Hepatocyte (in vitro differentiated cells): ENCODE measurements around the gene RBX1. TPM values are rescaled to one million over a fixed set of nuclear protein-coding genes. Genes with fewer than 3 reads are reported as not detected.
"Not testable (repeated sequence)": the region's sequence is repeated elsewhere in the genome, so short reads cannot be mapped to it uniquely, and the experiment has no call there.

Experiments
- DNase-seq: peaks from one replicate; pipeline ENCODE4 v3.0.0-alpha.2; 2016; ENCODE audit warnings: low spot score
- H2AFZ ChIP-seq: fragments of 200-600 bp; sonication (generic); 2 replicates; pipeline ENCODE4 v1.6.0; 2016; ENCODE audit warnings: antibody characterized with exemption, mild to moderate bottlenecking
- H3K27ac ChIP-seq: fragments of 200-600 bp; sonication (generic); 2 replicates; pipeline ENCODE4 v1.5.1; 2016; ENCODE audit warnings: mild to moderate bottlenecking
- H3K27me3 ChIP-seq: fragments of 200-600 bp; sonication (generic); 2 replicates; pipeline ENCODE4 v1.6.1; 2016
- H3K36me3 ChIP-seq: fragments of 200-600 bp; sonication (generic); replicated peaks from 2 replicates; pipeline ENCODE4 v1.5.1; 2016; ENCODE audit warnings: low read depth; ENCODE audit not compliant: insufficient read depth
- H3K4me1 ChIP-seq: fragments of 200-600 bp; sonication (generic); 2 replicates; pipeline ENCODE4 v1.5.1; 2016; ENCODE audit warnings: mild to moderate bottlenecking, moderate library complexity; ENCODE audit not compliant: insufficient read depth
- H3K4me2 ChIP-seq: fragments of 200-600 bp; sonication (generic); 2 replicates; pipeline ENCODE4 v1.6.0; 2016
- H3K4me3 ChIP-seq: fragments of 200-600 bp; sonication (generic); 2 replicates; pipeline ENCODE4 v1.5.1; 2016; ENCODE audit warnings: mild to moderate bottlenecking
- H3K79me2 ChIP-seq: fragments of 200-600 bp; sonication (generic); 2 replicates; pipeline ENCODE4 v1.6.0; 2017; ENCODE audit warnings: mild to moderate bottlenecking
- H3K9me2 ChIP-seq: fragments of 200-600 bp; sonication (generic); replicated peaks from 2 replicates; pipeline ENCODE4 v1.6.0; 2017; ENCODE audit warnings: mild to moderate bottlenecking; ENCODE audit not compliant: insufficient read depth
- H3K9me3 ChIP-seq: fragments of 200-600 bp; sonication (generic); 2 replicates; pipeline ENCODE4 v1.5.1; 2016; ENCODE audit warnings: low read depth, mild to moderate bottlenecking
- H4K20me1 ChIP-seq: fragments of 200-600 bp; sonication (generic); 2 replicates; pipeline ENCODE4 v1.6.0; 2016; ENCODE audit warnings: mild to moderate bottlenecking; ENCODE audit not compliant: insufficient read depth, poor library complexity, severe bottlenecking
- EZH2 ChIP-seq: fragments of 200-600 bp; sonication (generic); IDR thresholded peaks from 2 replicates; pipeline ENCODE4 v1.6.1; 2016; ENCODE audit warnings: antibody characterized with exemption, mild to moderate bottlenecking, borderline replicate concordance
- EZH2phosphoT487 ChIP-seq: fragments of 200-600 bp; sonication (generic); IDR thresholded peaks from one replicate; pipeline ENCODE4 v1.6.1; 2018; ENCODE audit warnings: antibody characterized with exemption, mild to moderate bottlenecking, low read depth, moderate library complexity; ENCODE audit not compliant: unreplicated experiment, severe bottlenecking
- WGBS: methylation state at CpG from one replicate; pipeline ENCODE4 v1.1.6; 2016; ENCODE audit warnings: low lambda C conversion rate; ENCODE audit errors: missing lambda C conversion rate; 5-methylcytosine and 5-hydroxymethylcytosine counted together
- polyA plus RNA-seq: library from polyadenylated mRNA; unstranded; fragments of >200 nt; fragmentation: Nextera tagmentation; extraction: Ambion mirVana; gene quantifications from 2 replicates; pipeline ENCODE4 v1.2.1, GENCODE V29; 2016
- total RNA-seq: library from RNA; depleted of rRNA; stranded (reverse); fragments of >200 nt; gene quantifications from 2 replicates; pipeline ENCODE4 v1.2.3, GENCODE V29; 2014
- TF ChIP-seq, protein P1 (sequence below): fragments of 200-600 bp; sonication (generic); IDR thresholded peaks from 2 replicates; pipeline ENCODE4 v1.5.1; 2016; ENCODE audit warnings: antibody characterized with exemption, mild to moderate bottlenecking; ENCODE audit not compliant: poor library complexity

Gene RBX1
- total and polyA plus RNA-seq, 2 experiments from 2014 or later: 63.2 to 191 TPM

DNA sequence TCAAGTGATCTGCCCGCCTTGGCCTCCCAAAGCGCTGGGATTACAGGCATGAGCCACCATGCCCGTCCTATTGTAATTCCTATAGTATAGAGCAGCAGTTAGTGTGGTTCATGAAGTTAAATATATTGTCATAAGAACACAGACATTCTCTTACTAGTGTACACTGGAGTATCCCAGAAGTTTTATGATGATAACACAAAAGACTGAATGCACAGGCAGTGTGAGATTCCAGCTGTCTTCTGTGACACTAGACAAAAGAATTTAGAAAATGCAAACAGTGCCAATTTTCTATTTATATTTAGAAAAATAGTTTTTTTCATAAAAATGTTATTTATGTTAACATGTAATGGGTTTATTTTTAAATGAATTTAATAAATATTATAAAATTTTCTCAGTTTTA lies 39.4 kb upstream of the RBX1 start:
- no peak overlapping the region for H3K4me3 ChIP-seq
- WGBS: 88% methylated on average over 3 of the region's 3 CpGs
- no peaks in the 10 kb centered on the region for H3K36me3 ChIP-seq
- no peaks in the 10 kb centered on the region for H4K20me1 ChIP-seq
- no peak overlapping the region for H3K27ac ChIP-seq
- DNase-seq: no peak
- H3K4me1 ChIP-seq: no peaks in the 10 kb centered on the region
- H3K79me2 ChIP-seq: no peaks in the 10 kb centered on the region
- no peak overlapping the region for H3K4me2 ChIP-seq
- TF ChIP-seq EZH2: no peak
- TF ChIP-seq, protein P1, sequence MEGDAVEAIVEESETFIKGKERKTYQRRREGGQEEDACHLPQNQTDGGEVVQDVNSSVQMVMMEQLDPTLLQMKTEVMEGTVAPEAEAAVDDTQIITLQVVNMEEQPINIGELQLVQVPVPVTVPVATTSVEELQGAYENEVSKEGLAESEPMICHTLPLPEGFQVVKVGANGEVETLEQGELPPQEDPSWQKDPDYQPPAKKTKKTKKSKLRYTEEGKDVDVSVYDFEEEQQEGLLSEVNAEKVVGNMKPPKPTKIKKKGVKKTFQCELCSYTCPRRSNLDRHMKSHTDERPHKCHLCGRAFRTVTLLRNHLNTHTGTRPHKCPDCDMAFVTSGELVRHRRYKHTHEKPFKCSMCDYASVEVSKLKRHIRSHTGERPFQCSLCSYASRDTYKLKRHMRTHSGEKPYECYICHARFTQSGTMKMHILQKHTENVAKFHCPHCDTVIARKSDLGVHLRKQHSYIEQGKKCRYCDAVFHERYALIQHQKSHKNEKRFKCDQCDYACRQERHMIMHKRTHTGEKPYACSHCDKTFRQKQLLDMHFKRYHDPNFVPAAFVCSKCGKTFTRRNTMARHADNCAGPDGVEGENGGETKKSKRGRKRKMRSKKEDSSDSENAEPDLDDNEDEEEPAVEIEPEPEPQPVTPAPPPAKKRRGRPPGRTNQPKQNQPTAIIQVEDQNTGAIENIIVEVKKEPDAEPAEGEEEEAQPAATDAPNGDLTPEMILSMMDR: no peak
- no peak for TF ChIP-seq EZH2phosphoT487
- no peaks in the 10 kb centered on the region for H3K9me3 ChIP-seq
- no peaks in the 10 kb centered on the region for H3K9me2 ChIP-seq
- H2AFZ ChIP-seq: no peak overlapping the region
- H3K27me3 ChIP-seq: no peaks in the 10 kb centered on the region

DNA sequence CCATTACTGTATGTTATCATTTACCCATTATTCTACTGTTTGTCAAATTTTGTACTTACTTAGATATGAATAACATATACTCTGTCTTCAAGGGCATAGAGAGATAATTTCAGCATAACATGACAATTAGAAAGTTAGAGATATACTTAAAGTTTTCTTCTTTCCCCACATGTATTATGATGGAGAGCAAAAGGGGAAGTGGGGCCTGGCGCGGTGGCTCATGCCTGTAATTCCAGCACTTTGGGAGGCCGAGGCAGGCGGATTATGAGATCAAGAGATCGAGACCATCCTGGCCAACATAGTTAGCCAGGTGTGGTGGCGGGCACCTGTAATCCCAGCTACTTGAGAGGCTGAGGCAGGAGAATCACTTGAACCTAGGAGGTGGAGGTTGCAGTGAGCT lies 38.2 kb upstream of the RBX1 start:
- H3K4me1 ChIP-seq, H3K36me3 ChIP-seq, H3K9me2 ChIP-seq, H4K20me1 ChIP-seq, H3K27ac ChIP-seq, H3K79me2 ChIP-seq, H3K4me2 ChIP-seq, H2AFZ ChIP-seq, H3K9me3 ChIP-seq, H3K27me3 ChIP-seq, DNase-seq, H3K4me3 ChIP-seq: not testable (repeated sequence)
- WGBS: 100% methylated on average over 6 of the region's 6 CpGs

DNA sequence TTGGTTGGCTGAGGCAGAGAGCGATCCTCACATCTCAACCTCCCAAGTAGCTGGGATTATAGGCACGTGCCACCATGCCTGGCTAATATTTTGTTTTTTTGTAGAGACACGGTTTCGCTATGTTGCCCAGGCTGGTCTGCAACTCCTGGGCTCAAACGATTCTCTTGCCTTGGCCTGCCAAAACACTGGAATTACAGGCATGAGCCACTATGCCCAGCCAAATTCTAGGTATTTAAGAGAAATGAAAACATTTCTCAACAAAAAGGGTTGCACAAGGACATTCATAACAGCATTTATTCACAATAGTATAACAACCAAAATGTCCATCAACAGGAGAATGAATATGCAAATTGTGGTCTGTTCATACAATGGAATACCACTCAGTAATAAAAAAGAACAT lies 31.7 kb upstream of the RBX1 start:
- no peak for DNase-seq
- TF ChIP-seq EZH2phosphoT487 (no peak), EZH2 (no peak)
- TF ChIP-seq, protein P1: no peak
- Histone ChIP-seq H3K4me1 (no peaks in the 10 kb centered on the region), H3K27ac (no peak overlapping the region), H3K9me2 (no peaks in the 10 kb centered on the region), H3K36me3 (no peaks in the 10 kb centered on the region), H2AFZ (no peak overlapping the region), H3K79me2 (no peaks in the 10 kb centered on the region), H3K27me3 (no peaks in the 10 kb centered on the region), H3K4me3 (no peak overlapping the region), H3K4me2 (no peak overlapping the region), H4K20me1 (no peaks in the 10 kb centered on the region), H3K9me3 (no peaks in the 10 kb centered on the region)
- 97% methylated on average over 5 of the region's 5 CpGs for WGBS

DNA sequence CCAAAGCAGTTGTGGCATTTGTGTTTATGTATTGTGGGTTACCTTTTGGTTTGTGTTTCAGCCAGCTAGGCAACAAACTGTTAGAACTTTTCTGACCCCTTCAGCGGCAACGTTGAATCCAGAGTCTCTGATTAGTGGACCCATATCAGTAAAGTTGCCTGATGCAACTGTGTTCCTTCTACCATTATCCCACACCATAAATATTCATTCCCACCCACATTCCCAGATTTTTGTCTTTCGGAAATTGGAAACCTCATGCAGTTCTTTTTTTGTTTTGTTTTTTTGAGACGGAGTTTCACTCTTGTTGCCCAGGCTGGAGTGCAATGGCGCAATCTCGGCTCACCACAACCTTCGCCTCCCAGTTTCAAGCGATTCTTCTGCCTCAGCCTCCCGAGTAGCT lies 30.7 kb upstream of the RBX1 start:
- TF ChIP-seq EZH2phosphoT487 (no peak), EZH2 (no peak)
- TF ChIP-seq, protein P1: no peak

More for the DNA sequence above, 30.7 kb upstream of the RBX1 start:
- Histone ChIP-seq H3K9me2 (no peaks in the 10 kb centered on the region), H3K4me2 (no peak overlapping the region), H3K4me1 (no peaks in the 10 kb centered on the region), H3K9me3 (no peaks in the 10 kb centered on the region), H3K27ac (no peak overlapping the region), H3K36me3 (no peaks in the 10 kb centered on the region), H2AFZ (no peak overlapping the region), H3K27me3 (no peaks in the 10 kb centered on the region), H3K4me3 (no peak overlapping the region), H4K20me1 (no peaks in the 10 kb centered on the region), H3K79me2 (no peaks in the 10 kb centered on the region)
- 96% methylated on average over 9 of the region's 9 CpGs for WGBS
- DNase-seq: no peak
